ENCODE results near the gene RAD51D. TPM values are rescaled to one million over a fixed set of nuclear protein-coding genes. Genes with fewer than 3 reads are reported as not detected.

RAD51D gene
- total RNA-seq = 10 to 100 TPM; 25.6 to 25.9 TPM

DNA sequence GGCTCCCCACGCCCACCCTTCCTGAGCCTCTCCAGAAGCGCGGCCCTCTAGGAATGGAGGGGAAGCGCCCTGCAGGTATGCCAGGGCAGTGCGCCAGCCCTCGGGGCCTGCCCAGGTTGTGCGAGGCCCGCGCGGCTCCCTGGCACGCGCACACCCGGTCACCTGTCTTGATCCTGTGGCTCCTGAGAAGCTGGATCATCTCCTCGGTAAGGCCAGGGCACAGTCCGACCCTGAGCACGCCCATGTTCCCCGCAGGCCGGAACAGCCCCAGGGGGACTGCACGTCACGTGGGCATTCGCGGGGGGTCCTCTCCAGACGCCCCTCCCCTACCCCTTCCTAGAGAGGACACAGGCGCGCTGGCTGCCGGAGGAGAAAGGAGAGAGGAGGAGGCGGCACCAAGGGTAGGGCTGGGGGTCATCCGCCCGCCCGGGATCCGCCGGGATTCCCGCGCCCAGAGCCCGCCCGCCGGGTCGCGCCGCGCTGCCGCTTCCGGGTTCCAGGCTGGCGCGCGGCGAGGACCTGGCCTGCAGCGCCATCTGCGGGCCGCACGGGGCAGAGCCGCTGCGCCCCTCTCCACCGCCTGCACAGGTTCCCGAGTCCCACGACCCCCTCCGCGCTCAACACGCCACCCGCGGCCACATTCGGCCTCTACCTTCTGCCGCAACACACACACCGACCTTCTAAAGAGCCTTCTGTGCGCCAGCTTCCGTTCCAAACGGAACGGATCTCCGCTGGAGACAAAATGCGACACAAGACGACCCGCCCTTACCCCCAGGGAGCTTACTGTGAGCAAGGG, at the start of gene RAD51D:
Gene RAD51D, minus strand, starts transcription at position 491 of the 796 bp plus-strand sequence. Its CDS starts 247 bp downstream, at position 244.
- peak within 1 kb of the TSS; percentile 79 for H3K4me3 Mint-ChIP-seq
- DNase-seq = peak; percentile 83
- peaks cover 41% of the 10 kb centered on the region for H3K4me1 Mint-ChIP-seq
- CTCF ChIA-PET = interaction anchor here (0.7 to 5.2 kb wide), 46 partner anchors 9 to 758 kb away, joined by 3 to 123 read pairs (median 4); partner anchors contain the start of genes LIG3 and RFFL
- H3K27ac Mint-ChIP-seq = peak within 1 kb of the TSS; percentile 78
- H3K27me3 Mint-ChIP-seq = no peaks in the 10 kb centered on the region
- POLR2A ChIA-PET = interaction anchor here (0.5 to 3.7 kb wide), 38 partner anchors 9 to 691 kb away, joined by 3 to 29 read pairs (median 4); partner anchors contain the start of genes CCT6B, LIG3, PEX12 and RFFL
- H3K9me3 Mint-ChIP-seq = no peaks in the 10 kb centered on the region
- peaks cover 23% of the 10 kb centered on the region for H3K36me3 Mint-ChIP-seq (ENCODE audit: low read depth)

- ChIA-PET CTCF (interaction anchor here (0.9 to 1.7 kb wide), 2 partner anchors 24 to 145 kb away, joined by 3 to 6 read pairs; no protein-coding TSS in a partner anchor), POLR2A (interaction anchor here (2.9 to 3.2 kb wide), 2 partner anchors 46 to 75 kb away, joined by 11 to 17 read pairs; partner anchors contain the start of gene SLFN5)
- Mint-ChIP-seq H3K27ac (no peak overlapping the region), H3K9me3 (no peaks in the 10 kb centered on the region), H3K4me1 (peaks cover 24% of the 10 kb centered on the region), H3K27me3 (no peaks in the 10 kb centered on the region), H3K36me3 (ENCODE audit: low read depth) (no peaks in the 10 kb centered on the region), H3K4me3 (no peak overlapping the region)
- no peak for DNase-seq
Observed at GRCh38 chr17:35167666-35168065, 48.0 kb upstream of the RAD51D start.

- Mint-ChIP-seq H3K27ac (no peak overlapping the region), H3K9me3 (no peaks in the 10 kb centered on the region), H3K27me3 (no peaks in the 10 kb centered on the region), H3K4me1 (peaks cover 22% of the 10 kb centered on the region), H3K4me3 (no peak overlapping the region), H3K36me3 (ENCODE audit: low read depth) (no peaks in the 10 kb centered on the region)
- no peak for DNase-seq
- CTCF ChIA-PET = interaction anchor here (1.7 kb wide), 1 partner anchor 146 kb away, joined by 6 read pairs; no protein-coding TSS in a partner anchor
- POLR2A ChIA-PET = interaction anchor here (2.9 to 3.2 kb wide), 2 partner anchors 47 to 76 kb away, joined by 11 to 17 read pairs; partner anchors contain the start of gene SLFN5
Observed at GRCh38 chr17:35167046-35167445, 47.4 kb upstream of the RAD51D start.

GRCh38 chr17:35166526-35166925, 46.9 kb upstream of the RAD51D start:
- H3K27ac Mint-ChIP-seq = no peak overlapping the region
- POLR2A ChIA-PET = interaction anchor here (2.1 to 3.2 kb wide), 3 partner anchors 47 to 77 kb away, joined by 11 to 17 read pairs (median 13); partner anchors contain the start of gene SLFN5
- no peak for DNase-seq
- no peaks in the 10 kb centered on the region for H3K9me3 Mint-ChIP-seq
- H3K27me3 Mint-ChIP-seq = no peaks in the 10 kb centered on the region
- no peaks in the 10 kb centered on the region for H3K36me3 Mint-ChIP-seq (ENCODE audit: low read depth)
- CTCF ChIA-PET = interaction anchor here (0.6 kb wide), 2 partner anchors 397 to 604 kb away, joined by 3 to 4 read pairs; no protein-coding TSS in a partner anchor
- no peak overlapping the region for H3K4me3 Mint-ChIP-seq
- H3K4me1 Mint-ChIP-seq = peaks cover 23% of the 10 kb centered on the region

DNA sequence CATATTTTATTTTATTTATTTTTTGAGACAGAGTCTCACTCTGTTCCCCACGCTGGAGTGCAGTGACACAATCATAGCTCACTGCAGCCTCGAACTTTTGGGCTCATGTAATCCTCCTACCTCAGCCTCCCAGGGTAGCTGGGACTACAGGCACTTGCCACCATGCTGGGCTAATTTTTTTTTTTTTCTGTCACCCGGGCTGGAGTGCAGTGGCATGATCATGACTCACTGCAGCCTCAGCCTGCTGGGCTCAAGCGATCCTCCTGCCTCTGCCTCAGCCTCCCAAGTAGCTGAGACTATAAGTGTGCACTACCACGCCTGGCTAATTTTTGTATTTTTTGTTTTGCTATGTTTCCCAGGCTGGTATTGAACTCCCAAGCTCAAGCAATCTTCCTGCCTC, 45.1 kb upstream of the RAD51D start:
- no peak overlapping the region for H3K4me3 Mint-ChIP-seq
- H3K4me1 Mint-ChIP-seq = peaks cover 39% of the 10 kb centered on the region
- DNase-seq = no peak
- ChIA-PET POLR2A (interaction anchor here (0.6 to 2.1 kb wide), 3 partner anchors 48 to 79 kb away, joined by 3 to 13 read pairs (median 4); partner anchors contain the start of gene SLFN5), CTCF (no interaction called here)
- H3K27ac Mint-ChIP-seq = no peak overlapping the region
- peaks cover 7% of the 10 kb centered on the region for H3K9me3 Mint-ChIP-seq
- H3K27me3 Mint-ChIP-seq = no peaks in the 10 kb centered on the region
- H3K36me3 Mint-ChIP-seq (ENCODE audit: low read depth) = peaks cover 7% of the 10 kb centered on the region

- no peak overlapping the region for H3K4me3 Mint-ChIP-seq
- no peak overlapping the region for H3K27ac Mint-ChIP-seq
- peaks cover 43% of the 10 kb centered on the region for H3K4me1 Mint-ChIP-seq
- ChIA-PET CTCF (no interaction called here), POLR2A (interaction anchor here (1.0 to 1.7 kb wide), 2 partner anchors 79 to 373 kb away, joined by 3 to 6 read pairs; partner anchors contain the start of genes SLFN12L and SLFN5)
- no peak for DNase-seq
- peaks cover 7% of the 10 kb centered on the region for H3K36me3 Mint-ChIP-seq (ENCODE audit: low read depth)
- H3K27me3 Mint-ChIP-seq = no peaks in the 10 kb centered on the region
- peaks cover 7% of the 10 kb centered on the region for H3K9me3 Mint-ChIP-seq
Observed at GRCh38 chr17:35163886-35164285, 44.2 kb upstream of the RAD51D start.

DNA sequence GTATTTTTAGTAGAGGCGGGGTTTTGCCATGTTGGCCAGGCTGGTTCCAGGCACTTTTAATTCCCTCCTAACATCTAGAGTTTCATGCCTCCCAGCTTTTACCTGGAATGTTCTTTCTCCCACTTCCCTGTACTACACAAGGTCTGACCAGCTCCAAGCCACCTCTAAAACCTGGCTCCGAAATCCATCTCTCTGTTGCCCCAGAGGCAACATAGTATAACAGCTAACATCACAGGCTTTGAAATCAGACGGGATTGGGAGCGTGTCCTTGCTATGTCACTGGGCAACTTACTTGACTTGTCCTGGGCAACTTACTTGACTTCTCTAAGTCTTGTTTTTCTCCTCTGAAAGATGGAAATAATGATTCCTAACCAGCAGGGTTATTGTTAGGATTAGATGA, 43.1 kb upstream of the RAD51D start:
- Mint-ChIP-seq H3K4me1 (peaks cover 43% of the 10 kb centered on the region), H3K9me3 (peaks cover 7% of the 10 kb centered on the region), H3K27me3 (peaks cover 2% of the 10 kb centered on the region), H3K4me3 (no peak overlapping the region), H3K27ac (no peak overlapping the region), H3K36me3 (ENCODE audit: low read depth) (peaks cover 7% of the 10 kb centered on the region)
- ChIA-PET CTCF (no interaction called here), POLR2A (interaction anchor here (0.7 to 1.7 kb wide), 3 partner anchors 51 to 374 kb away, joined by 3 to 6 read pairs (median 3); partner anchors contain the start of genes SLFN12L and SLFN5)
- no peak for DNase-seq

- Mint-ChIP-seq H3K4me3 (peak overlapping the region; percentile 22), H3K27me3 (peaks cover 2% of the 10 kb centered on the region), H3K27ac (peak overlapping the region; percentile 77), H3K4me1 (peaks cover 43% of the 10 kb centered on the region), H3K36me3 (ENCODE audit: low read depth) (peaks cover 7% of the 10 kb centered on the region), H3K9me3 (peaks cover 7% of the 10 kb centered on the region)
- POLR2A ChIA-PET = interaction anchor here (1.0 to 2.3 kb wide), 12 partner anchors 9 to 378 kb away, joined by 3 to 19 read pairs (median 4); partner anchors contain the start of genes NLE1, SLFN12L and SLFN5
- DNase-seq = peak; percentile 32
- CTCF ChIA-PET = interaction anchor here (0.5 to 1.6 kb wide), 2 partner anchors 19 to 453 kb away, joined by 4 to 5 read pairs; partner anchors contain the start of gene NLE1
Observed at GRCh38 chr17:35161281-35161761, 41.7 kb upstream of the RAD51D start.

GRCh38 chr17:35160354-35161201, 40.9 kb upstream of the RAD51D start:
- DNase-seq = no peak
- Mint-ChIP-seq H3K36me3 (ENCODE audit: low read depth) (peaks cover 7% of the 10 kb centered on the region), H3K4me3 (peak overlapping the region; percentile 22), H3K9me3 (peaks cover 7% of the 10 kb centered on the region), H3K27me3 (peaks cover 2% of the 10 kb centered on the region), H3K4me1 (peaks cover 43% of the 10 kb centered on the region), H3K27ac (peak overlapping the region; percentile 77)
- ChIA-PET POLR2A (interaction anchor here (0.8 to 2.3 kb wide), 13 partner anchors 10 to 418 kb away, joined by 3 to 19 read pairs (median 4); partner anchors contain the start of genes NLE1, PEX12, SLFN11 and SLFN12L), CTCF (interaction anchor here (1.6 kb wide), 1 partner anchor 19 kb away, joined by 5 read pairs; the partner anchor contains the start of gene NLE1)

DNA sequence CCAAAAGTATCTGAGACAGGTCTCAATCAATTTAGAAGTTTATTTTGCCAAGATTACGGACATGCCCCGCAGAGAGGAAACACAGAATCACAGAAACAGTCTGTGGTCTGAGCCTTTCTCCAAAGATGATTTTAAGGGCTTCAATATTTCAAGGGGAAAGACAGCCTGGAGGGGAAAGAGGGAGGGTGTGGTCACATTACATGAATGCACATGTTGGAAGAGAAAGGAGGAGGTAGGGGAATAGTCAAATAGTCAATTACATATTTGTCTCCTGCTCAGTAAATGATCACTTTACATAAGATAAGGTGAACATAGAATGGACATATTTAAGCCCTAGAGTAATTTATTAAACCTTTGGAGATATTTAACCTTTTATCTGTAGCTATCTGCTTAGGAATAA, 40.3 kb upstream of the RAD51D start:
- Mint-ChIP-seq H3K36me3 (ENCODE audit: low read depth) (peaks cover 7% of the 10 kb centered on the region), H3K9me3 (peaks cover 7% of the 10 kb centered on the region), H3K4me1 (peaks cover 40% of the 10 kb centered on the region), H3K27ac (no peak overlapping the region), H3K27me3 (peaks cover 2% of the 10 kb centered on the region), H3K4me3 (no peak overlapping the region)
- DNase-seq = no peak
- ChIA-PET POLR2A (interaction anchor here (0.8 to 2.3 kb wide), 5 partner anchors 54 to 419 kb away, joined by 3 to 19 read pairs (median 7); partner anchors contain the start of genes PEX12, SLFN11, SLFN12L and SLFN5), CTCF (interaction anchor here (1.6 kb wide), 1 partner anchor 18 kb away, joined by 5 read pairs; the partner anchor contains the start of gene NLE1)

DNA sequence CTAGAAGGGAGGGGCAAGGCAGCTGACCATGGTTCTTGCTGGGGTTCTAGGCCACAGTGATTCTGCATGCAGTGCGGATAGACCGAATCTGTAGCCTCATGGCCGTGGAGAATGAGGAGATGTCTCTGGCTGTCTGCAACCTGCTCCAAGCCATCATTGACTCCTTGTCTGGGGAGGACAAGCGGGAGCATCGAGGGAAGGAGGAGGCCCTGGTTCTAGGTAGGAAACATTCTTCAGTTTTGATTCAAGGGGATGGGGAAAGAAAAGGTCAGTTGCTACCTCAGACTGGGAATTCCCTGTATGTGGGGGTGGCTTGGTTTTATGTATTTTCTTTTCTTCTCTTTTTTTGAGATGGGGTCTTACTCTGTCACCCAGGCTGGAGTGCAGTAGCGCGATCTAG, 35.6 kb upstream of the RAD51D start:
- peaks cover 9% of the 10 kb centered on the region for H3K4me1 Mint-ChIP-seq
- no peak overlapping the region for H3K4me3 Mint-ChIP-seq
- peaks cover 13% of the 10 kb centered on the region for H3K27me3 Mint-ChIP-seq
- ChIA-PET POLR2A (no interaction called here), CTCF (no interaction called here)
- no peak overlapping the region for H3K27ac Mint-ChIP-seq
- DNase-seq = no peak
- H3K36me3 Mint-ChIP-seq (ENCODE audit: low read depth) = no peaks in the 10 kb centered on the region
- H3K9me3 Mint-ChIP-seq = no peaks in the 10 kb centered on the region

Measured in activated CD4-positive, alpha-beta memory T cell treated with anti-CD3 and anti-CD28 coated beads, Interleukin-2, amount 10 ng/mL, durations not matched to agents 7 days and 5 days (primary cell).